Pancreas (tissue), 10 donors: ENCODE results near the gene ASPRV1. TPM values are rescaled to one million over a fixed set of nuclear protein-coding genes. Genes with fewer than 3 reads are reported as not detected.

Experiments used
- ATAC-seq, 4 donors: fragments of 200-7000 bp; cut with Tn5 transposase; one replicate each; pipeline versions ENCODE4 v1.8.0 to v1.9.1; 2020; ENCODE audit warnings: mild to moderate bottlenecking in 4 of 4, moderate library complexity in 4 of 4
- DNase-seq, 6 donors: peaks; one replicate each; pipeline ENCODE4 v3.0.0-alpha.2; 2020
- FAIRE-seq: peaks from 2 replicates; lab custom pipeline; 2012; peaks lifted over from hg19 to GRCh38; lab: Jason Lieb, UNC
- H3K27ac ChIP-seq, 4 donors: fragments of 200-600 bp; sonication (generic); 1 replicate in 3 of 4; 2 replicates in 1 of 4; pipeline versions ENCODE4 v1.5.0 to v1.8.0; 2020
- H3K27me3 ChIP-seq, 4 donors: fragments of 200-600 bp; one replicate each; pipeline ENCODE4 v1.8.0; 2021
- H3K36me3 ChIP-seq, 3 donors: fragments of 200-600 bp; sonication (generic) in 1 of 3; one replicate each; pipeline versions ENCODE4 v1.5.0 to v1.8.0; 2020 to 2021
- H3K4me1 ChIP-seq, 3 donors: fragments of 200-600 bp; one replicate each; pipeline ENCODE4 v1.8.0; 2021
- H3K4me3 ChIP-seq, 4 donors: fragments of 200-600 bp; sonication (generic) in 2 of 4; one replicate each; pipeline versions ENCODE4 v1.5.0 to v1.8.0; 2020 to 2021
- H3K9me3 ChIP-seq, 4 donors: fragments of 200-600 bp; one replicate each; pipeline ENCODE4 v1.8.0; 2021
- WGBS, 2 donors: extraction: QIAGEN DNeasy Blood & Tissue Kit; methylation state at CpG; one replicate each; pipeline ENCODE4 v1.1.7; 2013; 5-methylcytosine and 5-hydroxymethylcytosine counted together
- intact Hi-C, 3 donors: fragments of 100-400 bp; cut with DNase I; formaldehyde crosslinking; loops; one replicate each; pipeline versions ENCODE4 v1.11.1 to v1.14.2; 2022
- polyA plus RNA-seq, 2 donors: library from polyadenylated mRNA; stranded (reverse); fragments of 200-250 nt; gene quantifications; one replicate each; pipeline ENCODE4 v1.2.3, GENCODE V29; 2013
- total RNA-seq, 6 donors: library from RNA; stranded (reverse); fragmentation: NEBNext Ultra II Directional in 4 of 6; extraction: Animal tissue kit (Norgen Biotek cat#: 25700) in 4 of 6; gene quantifications; one replicate each; pipeline versions ENCODE4 v1.2.1 to v1.2.4, GENCODE V29; 2021 to 2023
- TF ChIP-seq, protein P1 (sequence below), 4 donors: fragments of 200-600 bp; sonication (generic) in 3 of 4; IDR thresholded peaks; one replicate each; pipeline versions ENCODE4 v1.5.0 to v1.8.0; 2021; ENCODE audit warnings: antibody characterized with exemption in 4 of 4
- donor health status: healthy with polysubstance abuse.
- donor health status: DM: no; HTN: no; CAD: no; lungs with moderate emphysema.
- donor health status: DM: no; HTN: no; CAD: no.
- donor health status: control.
- donor health status: control.
- donor health status: Bipolar disorder and iron deficiency.
- donor health status: DM: yes; HTN: yes; CAD: no.
- donor health status: DM: no; HTN: no; CAD: no.
- donor health status: DM: no; HTN: no; CAD: no.
- donor health status: DM: yes; HTN: yes; CAD: no.

Gene ASPRV1
- total and polyA plus RNA-seq, 8 donors: 0.12 to 1.2 (median 0.29) TPM

DNA sequence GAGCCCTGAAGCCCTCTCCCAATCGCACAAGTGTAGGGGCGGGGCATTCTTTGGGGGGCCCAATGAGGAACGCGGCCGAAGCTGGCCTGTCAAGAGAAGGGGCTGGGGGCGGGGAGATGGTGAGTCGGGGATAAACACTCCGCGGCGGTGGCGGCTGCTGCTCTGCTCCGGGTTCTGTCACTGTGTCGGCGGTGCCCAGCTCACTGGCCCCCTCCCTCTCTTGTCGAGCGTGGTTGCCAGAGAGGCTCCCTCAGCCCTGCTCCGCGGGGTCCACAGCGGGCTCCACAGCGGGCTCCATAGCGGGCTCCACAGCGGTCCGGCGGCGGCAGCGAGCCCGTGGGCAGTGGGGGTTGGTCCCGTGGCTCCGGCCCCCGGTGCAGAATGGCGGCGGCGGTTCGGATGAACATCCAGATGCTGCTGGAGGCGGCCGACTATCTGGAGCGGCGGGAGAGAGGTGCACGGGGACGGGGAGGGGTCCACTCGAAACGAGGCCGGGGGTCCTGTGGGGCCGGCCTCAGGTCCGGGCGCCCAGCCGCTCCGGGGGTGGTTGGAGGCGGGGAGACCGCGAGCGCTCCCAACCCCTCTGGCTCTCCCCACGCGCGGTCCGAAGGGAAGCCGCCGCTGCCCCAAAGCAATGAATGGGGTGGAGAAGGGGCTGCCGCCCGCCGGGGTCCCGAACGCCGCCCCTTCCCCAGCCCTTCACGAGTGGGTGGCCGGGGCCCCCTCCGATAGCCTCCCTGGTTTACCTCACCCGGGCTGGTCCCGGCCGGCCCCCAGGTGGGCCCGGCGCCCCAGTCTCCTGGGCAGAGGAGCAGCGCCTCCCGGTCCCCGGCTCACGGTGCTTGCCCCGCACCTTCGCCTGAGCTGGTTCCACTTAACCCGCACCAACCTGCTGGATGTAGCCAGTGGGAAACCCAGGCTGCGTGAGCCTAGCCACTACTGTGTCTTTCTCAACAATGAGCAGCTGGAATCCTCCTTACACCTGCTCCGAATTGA lies 46.2 kb downstream of the ASPRV1 start, which contains the start of gene MXD1:
Gene MXD1, plus strand, starts transcription at position 160 of the 996 bp plus-strand sequence. Its CDS starts 222 bp downstream, at position 382.
- ATAC-seq (peak; percentile 1 to 92 (median 44)), DNase-seq (peak in 5 of 6 donors; percentile 16 to 100 (median 48)), FAIRE-seq (no peak)
- H3K9me3 ChIP-seq: no peaks in the 10 kb centered on the region
- TF ChIP-seq, protein P1, sequence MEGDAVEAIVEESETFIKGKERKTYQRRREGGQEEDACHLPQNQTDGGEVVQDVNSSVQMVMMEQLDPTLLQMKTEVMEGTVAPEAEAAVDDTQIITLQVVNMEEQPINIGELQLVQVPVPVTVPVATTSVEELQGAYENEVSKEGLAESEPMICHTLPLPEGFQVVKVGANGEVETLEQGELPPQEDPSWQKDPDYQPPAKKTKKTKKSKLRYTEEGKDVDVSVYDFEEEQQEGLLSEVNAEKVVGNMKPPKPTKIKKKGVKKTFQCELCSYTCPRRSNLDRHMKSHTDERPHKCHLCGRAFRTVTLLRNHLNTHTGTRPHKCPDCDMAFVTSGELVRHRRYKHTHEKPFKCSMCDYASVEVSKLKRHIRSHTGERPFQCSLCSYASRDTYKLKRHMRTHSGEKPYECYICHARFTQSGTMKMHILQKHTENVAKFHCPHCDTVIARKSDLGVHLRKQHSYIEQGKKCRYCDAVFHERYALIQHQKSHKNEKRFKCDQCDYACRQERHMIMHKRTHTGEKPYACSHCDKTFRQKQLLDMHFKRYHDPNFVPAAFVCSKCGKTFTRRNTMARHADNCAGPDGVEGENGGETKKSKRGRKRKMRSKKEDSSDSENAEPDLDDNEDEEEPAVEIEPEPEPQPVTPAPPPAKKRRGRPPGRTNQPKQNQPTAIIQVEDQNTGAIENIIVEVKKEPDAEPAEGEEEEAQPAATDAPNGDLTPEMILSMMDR (IDR thresholded peaks at IDR 0.05): no peak
- intact Hi-C loops: loop anchor here in 2 of 3 donors (5.0 to 10.0 kb wide), 2 partner anchors 230 to 232 kb away; no protein-coding TSS in a partner anchor
- no peaks in the 10 kb centered on the region for H3K27me3 ChIP-seq
- peak within 1 kb of the TSS; percentile 93 to 100 (median 97) for H3K27ac ChIP-seq
- H3K36me3 ChIP-seq: peaks cover 0 to 3% (median 0%) of the 10 kb centered on the region in 3 donors
- 0 to 1% methylated on average over 69 to 81 of the region's 81 CpGs for WGBS, 2 donors
- peaks cover 0 to 8% (median 2%) of the 10 kb centered on the region in 3 donors for H3K4me1 ChIP-seq
- peak within 1 kb of the TSS; percentile 62 to 95 (median 70) for H3K4me3 ChIP-seq

DNA sequence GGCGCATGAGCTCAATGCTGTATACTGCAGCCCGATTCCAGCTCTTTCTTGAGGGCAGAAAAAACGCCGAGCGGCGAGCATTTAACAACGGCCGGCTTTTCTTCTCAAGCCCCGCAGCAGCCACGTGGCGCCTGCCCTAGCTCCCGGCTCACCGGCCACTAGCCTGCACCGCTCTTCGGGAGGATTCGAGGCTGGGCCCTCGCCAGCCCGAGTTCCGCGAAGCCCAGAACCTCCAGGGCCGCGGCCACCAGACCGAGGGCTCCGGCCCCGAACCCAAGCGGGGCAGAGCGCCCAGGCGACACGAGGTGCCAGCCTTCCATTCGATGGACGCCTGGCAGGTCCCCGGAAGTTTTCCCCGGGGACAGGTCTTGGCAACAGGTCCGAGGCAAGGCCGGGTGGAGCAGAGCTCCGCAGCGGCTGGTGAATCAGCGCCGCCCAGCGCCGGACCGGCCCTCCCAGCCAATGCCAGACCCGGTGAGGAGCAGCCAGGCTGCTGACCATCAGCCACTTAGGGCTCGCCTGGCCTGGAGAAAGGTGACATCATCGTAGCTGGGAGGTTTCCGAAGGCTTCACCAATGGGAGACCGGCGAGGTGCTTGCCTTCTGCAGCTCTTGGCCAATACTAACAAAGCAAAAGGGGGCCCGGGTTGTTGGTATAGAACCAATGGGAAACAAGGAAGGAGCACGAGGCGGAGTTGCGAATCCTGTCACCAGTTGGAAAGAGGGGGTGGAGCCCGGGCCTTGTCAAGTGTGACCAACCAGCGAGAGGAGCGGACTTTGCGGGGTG lies 47.1 kb downstream of the ASPRV1 start:
- no peaks in the 10 kb centered on the region for H3K9me3 ChIP-seq
- H3K27ac ChIP-seq: peak overlapping the region; percentile 93 to 100 (median 97)
- TF ChIP-seq, protein P1 (IDR thresholded peaks at IDR 0.05): no peak
- H3K4me1 ChIP-seq: peaks cover 0 to 8% (median 2%) of the 10 kb centered on the region in 3 donors
- peak overlapping the region; percentile 29 to 72 (median 52) for H3K4me3 ChIP-seq
- intact Hi-C loops: loop anchor here in 2 of 3 donors (5.0 to 10.0 kb wide), 2 partner anchors 230 to 233 kb away; no protein-coding TSS in a partner anchor
- FAIRE-seq: peak; percentile 98
- WGBS, 2 donors: 0% methylated on average over 49 to 56 of the region's 56 CpGs
- peak; percentile 96 to 100 (median 100) for DNase-seq
- no peaks in the 10 kb centered on the region for H3K27me3 ChIP-seq
- peak; percentile 86 to 91 (median 88) for ATAC-seq
- peaks cover 0 to 7% (median 0%) of the 10 kb centered on the region in 3 donors for H3K36me3 ChIP-seq

- H3K27ac ChIP-seq: peak overlapping the region in 2 of 4 donors; percentile 4 to 27
- peak; percentile 93 for FAIRE-seq
- intact Hi-C loops: loop anchor here in 2 of 3 donors (5.0 to 10.0 kb wide), 2 partner anchors 233 to 235 kb away; no protein-coding TSS in a partner anchor
Observed at GRCh38 chr2:69911985-69912563, 49.4 kb downstream of the ASPRV1 start.

More at GRCh38 chr2:69911985-69912563, 49.4 kb downstream of the ASPRV1 start:
- DNase-seq (no peak), ATAC-seq (no peak)
- H3K4me3 ChIP-seq: no peak overlapping the region
- no peaks in the 10 kb centered on the region for H3K27me3 ChIP-seq
- H3K4me1 ChIP-seq: peaks cover 0 to 8% (median 2%) of the 10 kb centered on the region in 3 donors
- H3K36me3 ChIP-seq: peaks cover 0 to 7% (median 0%) of the 10 kb centered on the region in 3 donors
- 4% methylated on average over 2 of the region's 2 CpGs for WGBS, 2 donors
- H3K9me3 ChIP-seq: no peaks in the 10 kb centered on the region
- TF ChIP-seq, protein P1 (IDR thresholded peaks at IDR 0.05): peak in 2 of 4 donors; percentile 29 to 34

Other genes starting within 250 kb of the ASPRV1 start
- 100 to 1,000 TPM; 338 to 762 (median 463) TPM for gene ANXA4, start 219.5 kb downstream of the ASPRV1 start, total RNA-seq
- 100 to 1,000 TPM; 215 to 540 TPM for gene ANXA4, start 219.5 kb downstream of the ASPRV1 start, polyA plus RNA-seq
- gene GMCL1, start 132.0 kb downstream of the ASPRV1 start, total RNA-seq: 10 to 100 TPM in 2 of 6 donors, 1 to 10 TPM in 4; 9.2 to 15.4 (median 9.4) TPM
- gene GMCL1, start 132.0 kb downstream of the ASPRV1 start, polyA plus RNA-seq: 10 to 100 TPM in 1 of 2 donors, 1 to 10 TPM in 1; 7.6 to 12.9 TPM
- 10 to 100 TPM in 3 of 6 donors, 1 to 10 TPM in 3; 8.3 to 18.5 (median 12.1) TPM for gene SNRNP27, start 67.7 kb downstream of the ASPRV1 start, total RNA-seq
- 10 to 100 TPM; 11.2 to 27.9 TPM for gene SNRNP27, start 67.7 kb downstream of the ASPRV1 start, polyA plus RNA-seq
- 1 to 10 TPM; 2.4 to 8.6 (median 5.7) TPM for gene MXD1, start 46.5 kb downstream of the ASPRV1 start, total RNA-seq
- 1 to 10 TPM; 1.5 to 2.8 TPM for gene MXD1, start 46.5 kb downstream of the ASPRV1 start, polyA plus RNA-seq
- gene PCBP1, start 125.8 kb upstream of the ASPRV1 start, total RNA-seq: 100 to 1,000 TPM; 121 to 232 (median 177) TPM
- 100 to 1,000 TPM; 132 to 179 TPM for gene PCBP1, start 125.8 kb upstream of the ASPRV1 start, polyA plus RNA-seq
- 10 to 100 TPM in 1 of 6 donors, 1 to 10 TPM in 5; 5.3 to 12.5 (median 7.2) TPM for gene C2orf42, start 229.4 kb upstream of the ASPRV1 start, total RNA-seq
- 1 to 10 TPM; 4.5 to 7.7 TPM for gene C2orf42, start 229.4 kb upstream of the ASPRV1 start, polyA plus RNA-seq